WERI-Rb-1 (cell line): ENCODE measurements around the gene TBRG4.

Experiments
- DNase-seq: peaks from one replicate; pipeline ENCODE4 v3.0.0-alpha.2; 2020
- H3K27ac ChIP-seq: fragments of 250-450 bp; sonication (Bioruptor Pico); 2 replicates; pipeline ENCODE4 v1.5.1; 2020; ENCODE audit warnings: mild to moderate bottlenecking, moderate library complexity
- H3K27me3 ChIP-seq: fragments of 250-450 bp; sonication (Bioruptor Pico); 2 replicates; pipeline ENCODE4 v1.5.1; 2021; ENCODE audit warnings: mild to moderate bottlenecking, low read depth, moderate library complexity; ENCODE audit not compliant: insufficient read depth, severe bottlenecking
- H3K36me3 ChIP-seq: fragments of 250-450 bp; sonication (Bioruptor Pico); 2 replicates; pipeline ENCODE4 v1.5.1; 2020; ENCODE audit warnings: mild to moderate bottlenecking, moderate library complexity
- H3K4me3 ChIP-seq: 2 replicates; pipeline ENCODE4 v1.5.1; 2011; ENCODE audit warnings: low read depth, mild to moderate bottlenecking, control low read depth, low read length
- H3K9me3 ChIP-seq: fragments of 250-450 bp; sonication (Bioruptor Pico); 2 replicates; pipeline ENCODE4 v1.5.1; 2021; ENCODE audit warnings: mild to moderate bottlenecking, moderate library complexity; ENCODE audit not compliant: severe bottlenecking
- CTCF ChIP-seq: IDR thresholded peaks from 2 replicates; pipeline ENCODE4 v1.5.1; 2011; ENCODE audit warnings: low read depth, mild to moderate bottlenecking, control low read depth, inconsistent platforms, low read length

Gene TBRG4

GRCh38 chr7:45098983-45099839, 12.3 kb downstream of the TBRG4 start:
- no peak overlapping the region for H3K27ac ChIP-seq
- peaks cover 57% of the 10 kb centered on the region for H3K36me3 ChIP-seq
- TF ChIP-seq CTCF = no peak
- H3K9me3 ChIP-seq = no peaks in the 10 kb centered on the region
- no peak overlapping the region for H3K4me3 ChIP-seq
- DNase-seq = no peak
- H3K27me3 ChIP-seq = no peaks in the 10 kb centered on the region

GRCh38 chr7:45092931-45093235, 18.6 kb downstream of the TBRG4 start:
- H3K36me3 ChIP-seq = no peaks in the 10 kb centered on the region
- DNase-seq = no peak
- H3K27ac ChIP-seq = no peak overlapping the region
- no peak for TF ChIP-seq CTCF
- no peak overlapping the region for H3K4me3 ChIP-seq
- H3K27me3 ChIP-seq = no peaks in the 10 kb centered on the region
- no peaks in the 10 kb centered on the region for H3K9me3 ChIP-seq

- no peak for DNase-seq
- no peak overlapping the region for H3K4me3 ChIP-seq
- H3K27ac ChIP-seq = no peak overlapping the region
Measured at GRCh38 chr7:45092100-45092930, 19.2 kb downstream of the TBRG4 start.

GRCh38 chr7:45089341-45089891, 22.1 kb downstream of the TBRG4 start:
- Histone ChIP-seq H3K9me3 (no peaks in the 10 kb centered on the region), H3K27me3 (no peaks in the 10 kb centered on the region), H3K36me3 (peaks cover 8% of the 10 kb centered on the region; the same call in 1 of the 2 replicates), H3K4me3 (peak overlapping the region; percentile 60), H3K27ac (peak overlapping the region; percentile 34; the same call in 1 of the 2 replicates)
- DNase-seq = peak; percentile 85
- TF ChIP-seq CTCF = no peak

More at GRCh38 chr7:45092100-45092930, 19.2 kb downstream of the TBRG4 start:
- Histone ChIP-seq H3K36me3 (no peaks in the 10 kb centered on the region), H3K9me3 (no peaks in the 10 kb centered on the region), H3K27me3 (no peaks in the 10 kb centered on the region)
- TF ChIP-seq CTCF = no peak

- no peaks in the 10 kb centered on the region for H3K27me3 ChIP-seq
- peak within 1 kb of the TSS; percentile 34; the same call in 1 of the 2 replicates for H3K27ac ChIP-seq
- peak; percentile 54 for DNase-seq
- no peaks in the 10 kb centered on the region for H3K9me3 ChIP-seq
- peak within 1 kb of the TSS; percentile 60 for H3K4me3 ChIP-seq
- peaks cover 8% of the 10 kb centered on the region; the same call in 1 of the 2 replicates for H3K36me3 ChIP-seq
- no peak for TF ChIP-seq CTCF
Measured at GRCh38 chr7:45088821-45089340, 22.6 kb downstream of the TBRG4 start, which contains the start of gene NACAD. Gene NACAD, minus strand, starts transcription at chr7:45088969. Its CDS starts 75 bp downstream, at chr7:45088894.
